SK-N-MC (cell line): ENCODE results near the gene RTKN.
A peak's percentile ranks its signal among the peaks of the same experiment; 100 is the strongest.
"Not testable (repeated sequence)": the region's sequence is repeated elsewhere in the genome, so short reads cannot be mapped to it uniquely, and the experiment has no call there.

ENCODE experiments used
- DNase-seq: peaks from one replicate; pipeline ENCODE4 v3.0.0-alpha.2; 2011; ENCODE audit warnings: low read depth, low spot score
- H3K27ac ChIP-seq: fragments of 200-600 bp; sonication (generic); 2 replicates; pipeline ENCODE4 v1.5.1; 2016; ENCODE audit warnings: mixed run types
- H3K36me3 ChIP-seq: fragments of 200-600 bp; sonication (generic); 2 replicates; pipeline ENCODE4 v1.6.1; 2017; ENCODE audit warnings: antibody characterized with exemption, low read length, mixed read lengths; ENCODE audit not compliant: insufficient read depth
- H3K4me3 ChIP-seq: fragments of 200-600 bp; sonication (generic); 2 replicates; pipeline ENCODE4 v1.5.1; 2016
- H3K9ac ChIP-seq: fragments of 200-600 bp; sonication (generic); 2 replicates; pipeline ENCODE4 v1.8.0; 2017; ENCODE audit warnings: mixed run types, mixed read lengths; ENCODE audit not compliant: insufficient read length
- H3K9me3 ChIP-seq: fragments of 200-600 bp; sonication (generic); 2 replicates; pipeline ENCODE4 v1.6.1; 2017; ENCODE audit warnings: low read depth, mild to moderate bottlenecking, antibody characterized with exemption, low read length, moderate library complexity, mixed read lengths
- EZH2 ChIP-seq: fragments of 200-600 bp; sonication (generic); IDR thresholded peaks from one replicate; pipeline ENCODE4 v1.6.1; 2017; ENCODE audit warnings: antibody characterized with exemption
- FOXP2 ChIP-seq: optimal IDR thresholded peaks from 2 replicates; pipeline ENCODE3; 2011; ENCODE audit warnings: mild to moderate bottlenecking, moderate library complexity; ENCODE audit not compliant: insufficient read depth; ENCODE audit errors: extremely low read length, control extremely low read depth
- POLR2AphosphoS5 ChIP-seq: IDR thresholded peaks from 2 replicates; pipeline ENCODE4 v1.6.1; 2012; ENCODE audit warnings: mild to moderate bottlenecking, low read depth, low read length, borderline replicate concordance

Gene RTKN

GRCh38 chr2:74481431-74481830 is 39.7 kb upstream of the RTKN start:
- Histone ChIP-seq H3K4me3 (peak overlapping the region; percentile 90), H3K9me3 (no peaks in the 10 kb centered on the region), H3K27ac (no peak overlapping the region), H3K9ac (peak overlapping the region; percentile 82), H3K36me3 (peaks cover 8% of the 10 kb centered on the region; the same call in 1 of the 2 replicates)
- TF ChIP-seq FOXP2, result no peak
- no peak for TF ChIP-seq EZH2
- no peak for TF ChIP-seq POLR2AphosphoS5
- no peak for DNase-seq

GRCh38 chr2:74474899-74475298 is 33.2 kb upstream of the RTKN start:
- TF ChIP-seq EZH2 (no peak), FOXP2 (no peak), POLR2AphosphoS5 (no peak)
- Histone ChIP-seq H3K4me3 (no peak overlapping the region), H3K9me3 (no peaks in the 10 kb centered on the region), H3K36me3 (peaks cover 18% of the 10 kb centered on the region; the same call in 1 of the 2 replicates), H3K9ac (no peak overlapping the region), H3K27ac (no peak overlapping the region)
- no peak for DNase-seq

- no peak for DNase-seq
- Histone ChIP-seq H3K4me3 (no peak overlapping the region), H3K27ac (no peak overlapping the region), H3K9me3 (no peaks in the 10 kb centered on the region), H3K9ac (no peak overlapping the region), H3K36me3 (peaks cover 18% of the 10 kb centered on the region; the same call in 1 of the 2 replicates)
- TF ChIP-seq EZH2, result no peak
Measured at GRCh38 chr2:74474481-74474880, 32.7 kb upstream of the RTKN start.

DNA sequence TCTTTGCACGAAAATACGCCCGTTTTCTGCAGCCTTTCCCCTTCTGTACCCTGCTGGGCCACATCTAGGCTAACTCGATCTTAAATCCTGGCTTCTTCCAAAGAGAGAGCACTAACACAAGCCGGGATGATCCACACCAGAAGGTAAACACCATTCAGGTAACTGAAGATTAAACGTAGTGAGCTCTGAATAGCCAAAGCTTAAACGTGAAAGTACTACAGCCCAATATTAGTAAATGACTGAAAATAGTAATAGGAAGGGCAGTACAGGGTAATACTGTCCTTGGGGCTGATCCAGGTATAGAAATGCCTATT is 31.2 kb upstream of the RTKN start:
- TF ChIP-seq EZH2 (no peak), POLR2AphosphoS5 (no peak), FOXP2 (no peak)
- peak; percentile 18 for DNase-seq
- peak overlapping the region; percentile 95 for H3K9ac ChIP-seq
- H3K36me3 ChIP-seq, result peaks cover 18% of the 10 kb centered on the region; the same call in 1 of the 2 replicates
- peak overlapping the region; percentile 98 for H3K4me3 ChIP-seq
- no peaks in the 10 kb centered on the region for H3K9me3 ChIP-seq
- peak overlapping the region; percentile 92 for H3K27ac ChIP-seq

DNA sequence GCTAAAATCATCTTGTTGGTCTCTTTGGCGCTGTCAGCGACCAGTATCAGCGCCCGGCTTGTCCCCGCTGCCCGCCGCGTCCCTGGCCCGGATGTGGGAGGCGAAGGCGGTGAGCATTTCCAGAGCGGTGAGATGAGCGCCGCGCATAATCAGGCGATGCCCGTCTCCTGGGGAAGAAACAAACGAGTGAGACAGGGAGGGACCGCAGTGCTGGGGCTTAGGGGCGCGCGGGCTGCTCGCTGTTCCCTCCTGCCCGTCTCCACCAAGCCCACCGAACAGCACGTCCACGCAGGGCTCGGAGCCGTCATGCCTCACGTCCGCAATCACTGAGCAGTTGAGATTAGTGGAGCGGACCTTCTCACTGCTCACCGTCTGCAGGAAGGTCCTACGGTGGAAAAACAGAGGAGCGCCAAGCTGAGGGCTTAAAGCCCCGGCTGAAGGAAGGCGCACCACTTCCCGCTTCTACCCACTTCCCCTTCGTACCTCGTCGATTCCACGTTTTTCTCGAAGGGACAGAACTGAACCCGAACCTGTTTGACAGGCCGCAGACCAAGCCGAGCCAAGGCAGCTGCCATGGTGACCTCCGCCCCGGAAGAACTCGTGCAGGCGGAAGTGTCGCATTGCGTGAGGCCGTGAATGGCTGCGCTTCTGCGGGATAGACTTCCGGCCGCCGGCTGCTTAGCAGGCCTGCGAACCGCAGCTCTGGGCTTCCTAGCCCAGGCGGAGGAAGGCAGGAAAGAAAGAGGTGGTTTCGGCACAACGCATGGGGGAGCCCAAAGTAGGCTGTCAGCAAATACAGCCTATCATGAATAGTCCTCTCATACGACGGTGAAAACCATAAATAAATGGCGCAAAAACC is 30.6 kb upstream of the RTKN start, which contains the start of gene MRPL53:
TSS of gene MRPL53 (minus strand) at position 595 of the 859 bp plus-strand sequence. CDS start at position 575, 20 bp downstream.
- no peak for TF ChIP-seq EZH2
- peak; percentile 99 for TF ChIP-seq POLR2AphosphoS5
- TF ChIP-seq FOXP2, result peak; percentile 75
- Histone ChIP-seq H3K9ac (peak within 1 kb of the TSS; percentile 95), H3K27ac (peak within 1 kb of the TSS; percentile 92), H3K4me3 (peak within 1 kb of the TSS; percentile 98), H3K36me3 (peaks cover 15% of the 10 kb centered on the region; the same call in 1 of the 2 replicates), H3K9me3 (no peaks in the 10 kb centered on the region)
- peak; percentile 74 for DNase-seq

DNA sequence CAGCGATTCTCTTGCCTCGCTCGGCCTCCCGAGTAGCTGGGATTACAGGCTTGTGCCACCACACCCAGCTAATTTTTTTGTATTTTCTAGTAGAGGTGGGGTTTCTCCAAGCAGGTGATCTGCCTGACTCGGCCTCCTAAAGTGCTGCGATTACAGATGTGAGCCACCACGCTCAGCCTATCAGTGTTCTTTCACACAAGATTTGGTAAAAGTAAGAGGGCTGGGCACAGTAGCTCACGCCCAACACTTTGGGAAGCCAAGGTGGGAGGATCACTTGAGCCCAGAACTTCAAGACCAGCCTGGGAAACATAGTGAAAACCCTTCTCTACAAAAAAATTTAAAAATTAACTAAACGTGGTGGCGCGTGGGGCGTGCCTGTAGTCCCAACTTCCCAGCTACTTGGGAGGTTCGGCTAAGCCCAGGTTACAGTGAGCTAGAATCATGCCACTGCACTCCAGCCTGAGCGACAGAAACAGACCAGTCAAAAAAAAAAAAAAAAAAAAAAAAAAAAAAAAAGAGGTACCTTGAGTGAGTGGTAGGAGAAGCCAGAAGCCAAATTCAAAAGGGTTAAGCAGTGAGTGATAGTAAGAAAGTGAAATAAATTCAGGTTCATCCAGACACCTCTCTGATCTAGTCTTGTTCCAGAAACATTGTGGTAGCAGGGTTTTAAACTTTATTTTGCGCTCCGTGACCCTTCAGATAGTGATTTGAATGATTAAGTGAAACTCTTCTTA is 29.8 kb upstream of the RTKN start:
- Histone ChIP-seq H3K36me3 (peaks cover 15% of the 10 kb centered on the region; the same call in 1 of the 2 replicates), H3K9ac (peak overlapping the region; percentile 95), H3K9me3 (no peaks in the 10 kb centered on the region), H3K27ac (peak overlapping the region; percentile 92), H3K4me3 (peak overlapping the region; percentile 98)
- no peak for TF ChIP-seq FOXP2
- no peak for TF ChIP-seq POLR2AphosphoS5
- TF ChIP-seq EZH2, result no peak
- DNase-seq, result no peak

DNA sequence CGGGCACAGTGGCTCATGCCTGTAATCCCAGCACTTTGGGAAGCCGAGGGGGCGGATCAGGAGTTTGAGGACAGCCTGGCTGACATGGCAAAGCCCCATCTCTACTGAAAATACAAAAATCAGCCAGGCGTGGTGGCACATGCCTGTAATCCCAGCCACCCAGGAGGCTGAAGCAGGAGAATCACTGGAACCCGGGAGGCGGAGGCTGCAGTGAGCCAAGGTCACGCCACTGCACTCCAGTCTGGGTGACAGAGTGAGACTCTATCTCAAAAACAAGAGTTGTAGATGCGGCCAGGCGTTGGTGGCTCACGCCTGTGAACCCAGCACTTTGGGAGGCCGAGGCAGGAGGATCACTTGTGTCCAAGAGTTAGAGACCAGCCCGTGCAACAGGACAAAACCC is 29.0 kb upstream of the RTKN start:
- H3K27ac ChIP-seq, H3K4me3 ChIP-seq, H3K9ac ChIP-seq, H3K9me3 ChIP-seq, DNase-seq: not testable (repeated sequence)
- H3K36me3 ChIP-seq, result peaks cover 15% of the 10 kb centered on the region; the same call in 1 of the 2 replicates

DNA sequence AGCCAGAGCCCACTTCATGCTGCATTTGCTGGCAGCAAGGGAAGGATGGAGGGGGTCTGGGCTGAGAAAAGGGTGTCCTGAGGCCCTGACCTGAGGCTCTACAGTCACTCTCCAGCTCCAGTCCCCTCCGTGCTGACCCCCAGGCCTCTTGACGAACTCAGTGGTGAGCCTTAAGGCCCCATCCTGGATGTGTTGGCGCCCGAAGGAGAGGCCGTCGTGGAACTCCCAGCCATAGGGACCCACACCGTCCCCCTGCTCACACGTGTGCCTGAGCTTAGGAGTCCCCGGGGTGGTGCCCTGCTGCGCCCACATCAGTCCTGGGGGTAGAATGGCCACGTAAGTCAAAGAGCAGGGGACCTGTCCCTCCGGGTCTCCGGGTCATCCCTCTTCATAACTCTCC is 22.7 kb upstream of the RTKN start:
- Histone ChIP-seq H3K36me3 (peaks cover 17% of the 10 kb centered on the region; the same call in 1 of the 2 replicates), H3K4me3 (peak overlapping the region; percentile 78), H3K27ac (no peak overlapping the region), H3K9ac (peak overlapping the region; percentile 75), H3K9me3 (no peaks in the 10 kb centered on the region)
- no peak for DNase-seq
- no peak for TF ChIP-seq EZH2
- no peak for TF ChIP-seq FOXP2
- TF ChIP-seq POLR2AphosphoS5, result no peak
